Tibial nerve (tissue), 4 donors: ENCODE data around the gene SULT1E1. TPM values are rescaled to one million over a fixed set of nuclear protein-coding genes. Genes with fewer than 3 reads are reported as not detected.

Experiments used
- DNase-seq, 2 donors: peaks; one replicate each; pipeline ENCODE4 v3.0.0-alpha.2; 2019; ENCODE audit warnings: low spot score in 2 of 2
- H3K27ac ChIP-seq, 4 donors: fragments of 200-600 bp; sonication (generic) in 3 of 4; one replicate each; pipeline ENCODE4 v1.5.1; 2017 to 2019; ENCODE audit warnings: mild to moderate bottlenecking in 1 of 4
- H3K27me3 ChIP-seq, 2 donors: fragments of 200-600 bp; sonication (generic) in 1 of 2; one replicate each; pipeline versions ENCODE4 v1.5.1 to v1.6.0; 2017 to 2019
- H3K36me3 ChIP-seq, 3 donors: fragments of 200-600 bp; sonication (generic); one replicate each; pipeline ENCODE4 v1.5.1; 2018 to 2019
- H3K4me1 ChIP-seq, 4 donors: fragments of 200-600 bp; sonication (generic) in 3 of 4; one replicate each; pipeline ENCODE4 v1.5.1; 2017 to 2019
- H3K4me3 ChIP-seq, 4 donors: fragments of 200-600 bp; sonication (generic) in 3 of 4; one replicate each; pipeline ENCODE4 v1.5.1; 2017 to 2019; ENCODE audit warnings: mild to moderate bottlenecking in 1 of 4, moderate library complexity in 1 of 4
- H3K9me3 ChIP-seq, 4 donors: fragments of 200-600 bp; sonication (generic) in 3 of 4; one replicate each; pipeline ENCODE4 v1.5.1; 2017 to 2019
- EP300 ChIP-seq, 2 donors: sonication (generic); formaldehyde crosslinking; IDR thresholded peaks; one replicate each; pipeline ENCODE4 v1.6.1; 2017; ENCODE audit warnings: antibody characterized with exemption in 2 of 2, mild to moderate bottlenecking in 1 of 2
- POLR2A ChIP-seq, 2 donors: fragments of 450-650 bp; IDR thresholded peaks; one replicate each; pipeline ENCODE4 v1.6.1; 2017; ENCODE audit warnings: antibody characterized with exemption in 2 of 2, mild to moderate bottlenecking in 2 of 2, moderate library complexity in 2 of 2
- WGBS, 2 donors: methylation state at CpG; one replicate each; pipeline ENCODE4 v1.1.5; 2018; 5-methylcytosine and 5-hydroxymethylcytosine counted together
- total RNA-seq, 4 donors: library from RNA; depleted of rRNA; stranded (reverse); fragments of >200 nt; gene quantifications; one replicate each; pipeline ENCODE4 v1.1.0, GENCODE V29; 2016
- TF ChIP-seq, protein P1 (sequence below), 5 experiments: fragments of 200-600 bp in 3 of 5; fragments of 450-650 bp in 2 of 5; sonication (generic) in 3 of 5; IDR thresholded peaks; one replicate each; pipeline ENCODE4 v1.5.1; 2016 to 2019; ENCODE audit warnings: antibody characterized with exemption in 5 of 5, mild to moderate bottlenecking in 3 of 5, moderate library complexity in 2 of 5

The SULT1E1 gene
- total RNA-seq, 4 donors from 2014 or later: not detected

DNA sequence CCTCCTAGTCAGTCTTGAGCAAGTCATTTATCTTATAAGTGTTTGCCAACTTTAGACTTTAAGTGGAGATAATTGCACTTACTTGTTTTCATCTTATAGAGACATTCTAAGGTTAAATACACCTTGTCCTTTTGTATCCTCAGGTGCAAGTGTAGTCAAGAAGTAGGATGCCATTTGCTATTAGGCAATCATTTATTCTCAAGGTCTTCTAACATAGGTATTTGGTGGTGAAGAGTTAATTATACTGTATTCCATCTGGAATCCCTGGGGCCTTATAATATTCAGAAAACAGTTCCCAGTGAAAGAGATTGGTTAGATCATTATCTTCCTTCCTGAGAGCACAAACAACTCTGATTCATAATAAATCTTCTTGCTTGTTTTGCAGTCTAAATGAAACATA, 23.7 kb downstream of the SULT1E1 start:
- TF ChIP-seq POLR2A (IDR thresholded peaks at IDR 0.05): no peak
- TF ChIP-seq, protein P1, sequence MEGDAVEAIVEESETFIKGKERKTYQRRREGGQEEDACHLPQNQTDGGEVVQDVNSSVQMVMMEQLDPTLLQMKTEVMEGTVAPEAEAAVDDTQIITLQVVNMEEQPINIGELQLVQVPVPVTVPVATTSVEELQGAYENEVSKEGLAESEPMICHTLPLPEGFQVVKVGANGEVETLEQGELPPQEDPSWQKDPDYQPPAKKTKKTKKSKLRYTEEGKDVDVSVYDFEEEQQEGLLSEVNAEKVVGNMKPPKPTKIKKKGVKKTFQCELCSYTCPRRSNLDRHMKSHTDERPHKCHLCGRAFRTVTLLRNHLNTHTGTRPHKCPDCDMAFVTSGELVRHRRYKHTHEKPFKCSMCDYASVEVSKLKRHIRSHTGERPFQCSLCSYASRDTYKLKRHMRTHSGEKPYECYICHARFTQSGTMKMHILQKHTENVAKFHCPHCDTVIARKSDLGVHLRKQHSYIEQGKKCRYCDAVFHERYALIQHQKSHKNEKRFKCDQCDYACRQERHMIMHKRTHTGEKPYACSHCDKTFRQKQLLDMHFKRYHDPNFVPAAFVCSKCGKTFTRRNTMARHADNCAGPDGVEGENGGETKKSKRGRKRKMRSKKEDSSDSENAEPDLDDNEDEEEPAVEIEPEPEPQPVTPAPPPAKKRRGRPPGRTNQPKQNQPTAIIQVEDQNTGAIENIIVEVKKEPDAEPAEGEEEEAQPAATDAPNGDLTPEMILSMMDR (IDR thresholded peaks at IDR 0.05): no peak
- TF ChIP-seq EP300 (IDR thresholded peaks at IDR 0.05): no peak
- Histone ChIP-seq H3K4me3 (no peak overlapping the region), H3K36me3 (no peaks in the 10 kb centered on the region), H3K27ac (no peak overlapping the region), H3K4me1 (peaks cover 0 to 5% (median 0%) of the 10 kb centered on the region in 4 donors), H3K9me3 (no peaks in the 10 kb centered on the region), H3K27me3 (no peaks in the 10 kb centered on the region)
- DNase-seq: no peak

DNA sequence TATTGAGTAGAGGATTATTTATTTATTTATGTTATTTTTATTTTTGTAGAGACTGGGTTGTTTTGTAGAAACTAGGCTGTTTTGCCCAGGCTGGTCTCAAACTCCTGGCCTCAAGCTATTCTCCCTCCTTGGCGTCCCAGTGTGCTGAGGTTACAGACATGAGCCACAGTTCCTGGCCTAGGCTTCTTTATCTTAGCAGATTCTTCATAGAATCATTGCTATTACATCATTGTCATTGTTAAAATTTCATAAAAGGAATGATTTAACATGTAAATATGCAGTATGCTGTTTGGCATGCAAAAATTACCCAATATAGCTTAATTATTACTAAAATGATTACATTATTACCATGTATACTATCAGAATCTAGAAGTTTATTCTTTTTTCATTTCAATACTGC, 24.2 kb downstream of the SULT1E1 start:
- Histone ChIP-seq H3K27ac (no peak overlapping the region), H3K9me3 (no peaks in the 10 kb centered on the region), H3K4me1 (peaks cover 0 to 5% (median 0%) of the 10 kb centered on the region in 4 donors), H3K36me3 (no peaks in the 10 kb centered on the region), H3K4me3 (no peak overlapping the region), H3K27me3 (no peaks in the 10 kb centered on the region)
- 50 to 69% methylated on average over 1 of the region's 1 CpG for WGBS, 2 donors
- DNase-seq: no peak
- no peak for TF ChIP-seq POLR2A (IDR thresholded peaks at IDR 0.05)
- no peak for TF ChIP-seq EP300 (IDR thresholded peaks at IDR 0.05)
- TF ChIP-seq, protein P1 (IDR thresholded peaks at IDR 0.05): no peak

- TF ChIP-seq, protein P1 (IDR thresholded peaks at IDR 0.05): no peak
- TF ChIP-seq POLR2A (IDR thresholded peaks at IDR 0.05) (no peak), EP300 (IDR thresholded peaks at IDR 0.05) (no peak)
- 93 to 94% methylated on average over 1 of the region's 1 CpG for WGBS, 2 donors
Measured at GRCh38 chr4:69833251-69833650, 26.7 kb downstream of the SULT1E1 start.

GRCh38 chr4:69832326-69833030, 27.5 kb downstream of the SULT1E1 start:
- TF ChIP-seq POLR2A (IDR thresholded peaks at IDR 0.05): no peak
- no peak for TF ChIP-seq EP300 (IDR thresholded peaks at IDR 0.05)
- TF ChIP-seq, protein P1 (IDR thresholded peaks at IDR 0.05): no peak
- no peaks in the 10 kb centered on the region for H3K27me3 ChIP-seq
- no peaks in the 10 kb centered on the region for H3K9me3 ChIP-seq
- no peaks in the 10 kb centered on the region for H3K36me3 ChIP-seq
- no peak for DNase-seq
- peaks cover 0 to 5% (median 0%) of the 10 kb centered on the region in 4 donors for H3K4me1 ChIP-seq
- H3K4me3 ChIP-seq: no peak overlapping the region
- 78 to 83% methylated on average over 10 of the region's 10 CpGs for WGBS, 2 donors
- H3K27ac ChIP-seq: peak overlapping the region in 1 of 4 donors; percentile 56

More at GRCh38 chr4:69833251-69833650, 26.7 kb downstream of the SULT1E1 start:
- Histone ChIP-seq H3K4me1 (peaks cover 0 to 5% (median 0%) of the 10 kb centered on the region in 4 donors), H3K27me3 (no peaks in the 10 kb centered on the region), H3K4me3 (no peak overlapping the region), H3K9me3 (no peaks in the 10 kb centered on the region), H3K27ac (no peak overlapping the region), H3K36me3 (no peaks in the 10 kb centered on the region)
- no peak for DNase-seq

DNA sequence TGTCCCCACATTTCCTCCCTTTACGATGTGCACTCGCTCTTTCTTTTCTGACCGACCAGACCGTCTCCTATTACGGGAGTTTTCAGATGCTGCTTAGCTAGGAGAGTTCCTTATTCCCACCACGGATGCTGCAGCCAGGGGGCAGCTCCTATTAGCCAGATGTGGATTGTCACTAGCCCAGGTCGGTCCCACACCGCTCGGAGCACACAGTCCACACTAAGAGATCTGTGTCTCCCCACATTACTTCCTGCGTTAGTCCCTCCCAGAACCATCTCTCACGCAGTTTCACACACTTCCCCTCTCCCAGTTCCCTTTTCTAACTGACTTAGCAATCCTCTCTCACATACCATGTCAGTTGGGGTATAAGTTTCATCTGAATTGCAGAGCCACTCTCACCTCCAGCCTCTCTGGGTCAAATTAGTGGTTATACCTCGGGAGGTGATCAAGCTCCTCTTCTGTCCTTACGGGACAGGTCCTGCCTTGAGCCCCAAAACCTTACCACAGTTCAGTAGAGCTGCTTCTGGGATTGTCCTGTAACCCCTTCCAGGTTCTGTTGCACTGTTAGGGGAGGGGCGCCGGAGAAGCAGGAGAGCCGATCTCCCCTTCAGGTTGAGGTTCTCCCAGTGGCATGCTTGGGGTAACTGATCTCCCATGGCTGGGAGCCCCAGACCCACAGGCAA, 28.2 kb downstream of the SULT1E1 start:
- Histone ChIP-seq H3K27ac (peak overlapping the region in 1 of 4 donors; percentile 56), H3K36me3 (no peaks in the 10 kb centered on the region), H3K4me3 (no peak overlapping the region), H3K9me3 (no peaks in the 10 kb centered on the region), H3K27me3 (no peaks in the 10 kb centered on the region), H3K4me1 (peaks cover 0 to 5% (median 0%) of the 10 kb centered on the region in 4 donors)
- no peak for DNase-seq
- peak in 1 of 2 donors; percentile 37 for TF ChIP-seq EP300 (IDR thresholded peaks at IDR 0.05)
- TF ChIP-seq POLR2A (IDR thresholded peaks at IDR 0.05): no peak
- TF ChIP-seq, protein P1 (IDR thresholded peaks at IDR 0.05): no peak
- WGBS, 2 donors: 78 to 85% methylated on average over 16 of the region's 16 CpGs
